SK-N-SH (cell line): Measurements from ENCODE around the gene FOXN4. TPM values are rescaled to one million over a fixed set of nuclear protein-coding genes. Genes with fewer than 3 reads are reported as not detected.

Source experiments
- CTCF ChIA-PET: fragments of 300-600, 350-600 bp; formaldehyde crosslinking; extraction: SDS; loops from one replicate; lab custom pipeline; 2021; lab: Yijun Ruan, JAX
- POLR2A ChIA-PET: fragments of 350-600 bp; sonication (Branson Sonifier 250); formaldehyde crosslinking; extraction: SDS; loops from one replicate; lab custom pipeline; 2020; ENCODE audit warnings: antibody characterized with exemption, inconsistent platforms; lab: Yijun Ruan, JAX
- DNase-seq: peaks from one replicate; pipeline ENCODE4 v3.0.0; 2012
- H2AFZ ChIP-seq: fragments of 200-600 bp; sonication (generic); 2 replicates; pipeline ENCODE4 v1.8.1; 2016; ENCODE audit warnings: antibody characterized with exemption, mild to moderate bottlenecking, low read depth
- H3F3A ChIP-seq: fragments of 200-600 bp; sonication (generic); replicated peaks from 2 replicates; pipeline ENCODE3; 2016; ENCODE audit warnings: antibody characterized with exemption, mild to moderate bottlenecking; ENCODE audit not compliant: insufficient read depth
- H3K27ac ChIP-seq, 2 experiments: fragments of 200-500 bp in 1 of 2; fragments of 200-600 bp in 1 of 2; sonication (Bioruptor generic) in 1 of 2; sonication (generic), shearing (Covaris generic) in 1 of 2; 2 replicates each; pipeline versions ENCODE4 v1.5.1 to v1.6.1; 2014 to 2016; ENCODE audit warnings: low read depth in 2 of 2, inconsistent platforms in 1 of 2, low read length in 1 of 2, mild to moderate bottlenecking in 1 of 2, mixed read lengths in 1 of 2
- H3K27me3 ChIP-seq: fragments of 200-600 bp; sonication (generic), shearing (Covaris generic); 2 replicates; pipeline ENCODE4 v1.6.1; 2016; ENCODE audit warnings: mixed run types; ENCODE audit not compliant: insufficient read depth
- H3K36me3 ChIP-seq, 2 experiments: fragments of 200-500 bp in 1 of 2; fragments of 200-600 bp in 1 of 2; sonication (Bioruptor generic) in 1 of 2; sonication (generic) in 1 of 2; replicated peaks in 1 of 2; 2 replicates each; pipeline versions ENCODE3 to v1.5.1; 2014 to 2016; ENCODE audit warnings: low read length in 1 of 2, mild to moderate bottlenecking in 1 of 2; ENCODE audit not compliant: insufficient read depth in 2 of 2, control insufficient read depth in 1 of 2
- H3K4me1 ChIP-seq, 2 experiments: fragments of 200-500 bp in 1 of 2; fragments of 200-600 bp in 1 of 2; sonication (Bioruptor generic) in 1 of 2; sonication (generic), shearing (Covaris generic) in 1 of 2; 2 replicates each; pipeline versions ENCODE4 v1.5.1 to v1.6.1; 2014 to 2016; ENCODE audit warnings: low read depth in 1 of 2, low read length in 1 of 2, mixed run types in 1 of 2; ENCODE audit not compliant: insufficient read depth in 2 of 2, control insufficient read depth in 1 of 2
- H3K4me2 ChIP-seq: fragments of 200-600 bp; sonication (generic), shearing (Covaris generic); 2 replicates; pipeline ENCODE4 v1.6.1; 2017; ENCODE audit warnings: mixed run types
- H3K4me3 ChIP-seq, 2 experiments: fragments of 200-500 bp in 1 of 2; fragments of 200-600 bp in 1 of 2; sonication (Bioruptor generic) in 1 of 2; sonication (generic), shearing (Covaris generic) in 1 of 2; 2 replicates each; pipeline versions ENCODE4 v1.5.1 to v1.8.1; 2014 to 2016; ENCODE audit warnings: low read depth in 2 of 2, inconsistent platforms in 1 of 2, low read length in 1 of 2, mild to moderate bottlenecking in 1 of 2, mixed read lengths in 1 of 2, moderate library complexity in 1 of 2
- H3K79me2 ChIP-seq: fragments of 200-600 bp; sonication (generic); 2 replicates; pipeline ENCODE4 v1.8.1; 2017; ENCODE audit warnings: mild to moderate bottlenecking; ENCODE audit not compliant: insufficient read depth
- H3K9ac ChIP-seq: fragments of 200-600 bp; sonication (generic); 2 replicates; pipeline ENCODE4 v1.6.1; 2017; ENCODE audit warnings: mixed run types
- H3K9me2 ChIP-seq: fragments of 200-600 bp; sonication (generic); 2 replicates; pipeline ENCODE4 v1.6.1; 2017; ENCODE audit warnings: mixed run types
- H3K9me3 ChIP-seq: fragments of 200-600 bp; sonication (generic); 2 replicates; pipeline ENCODE4 v1.6.1; 2017; ENCODE audit warnings: mixed run types, mild to moderate bottlenecking, moderate library complexity
- H4K20me1 ChIP-seq: fragments of 200-600 bp; sonication (generic); 2 replicates; pipeline ENCODE4 v1.6.1; 2017; ENCODE audit warnings: mild to moderate bottlenecking, mixed run types; ENCODE audit not compliant: insufficient read depth
- ELF1 ChIP-seq: IDR thresholded peaks from 2 replicates; pipeline ENCODE4 v1.4.0; 2012
- EP300 ChIP-seq, 2 experiments: IDR thresholded peaks; 2 replicates each; pipeline versions ENCODE4 v1.4.0 to v1.6.1; 2012; ENCODE audit warnings: borderline replicate concordance in 1 of 2, low read depth in 1 of 2, low read length in 1 of 2
- EZH2phosphoT487 ChIP-seq: fragments of 200-600 bp; sonication (generic); IDR thresholded peaks from 2 replicates; pipeline ENCODE4 v1.6.1; 2017; ENCODE audit warnings: low read depth, mixed run types, mild to moderate bottlenecking, antibody characterized with exemption, moderate library complexity, borderline replicate concordance
- FOXM1 ChIP-seq: IDR thresholded peaks from 2 replicates; pipeline ENCODE4 v1.4.0; 2012; ENCODE audit warnings: low read depth, mild to moderate bottlenecking
- GABPA ChIP-seq: IDR thresholded peaks from 2 replicates; pipeline ENCODE4 v1.4.0; 2012; ENCODE audit warnings: low read depth, mild to moderate bottlenecking
- GATA2 ChIP-seq: sonication (generic); formaldehyde crosslinking; IDR thresholded peaks from 2 replicates; pipeline ENCODE4 v1.5.0; 2020; ENCODE audit warnings: mild to moderate bottlenecking, missing genetic modification reagents
- MEF2A ChIP-seq: IDR thresholded peaks from 2 replicates; pipeline ENCODE4 v1.4.0; 2012; ENCODE audit warnings: low read depth, borderline replicate concordance
- RXRA ChIP-seq: IDR thresholded peaks from 2 replicates; pipeline ENCODE4 v1.4.0; 2012; ENCODE audit warnings: low read depth, mild to moderate bottlenecking, borderline replicate concordance
- TAF1 ChIP-seq: IDR thresholded peaks from 2 replicates; pipeline ENCODE4 v1.6.1; 2012; ENCODE audit warnings: low read depth, mild to moderate bottlenecking, low read length, moderate library complexity, borderline replicate concordance
- WGBS: methylation state at CpG from one replicate; pipeline ENCODE4 v1.1.6; 2017; ENCODE audit warnings: low lambda C conversion rate; 5-methylcytosine and 5-hydroxymethylcytosine counted together
- polyA plus RNA-seq, 3 experiments: library from polyadenylated mRNA; depleted of rRNA; stranded (reverse); fragments of >200 nt; gene quantifications; 2 replicates each; pipeline ENCODE4 v1.2.3, GENCODE V29; 2012
- TF ChIP-seq, protein P1 (sequence below): fragments of 200-600 bp; sonication (generic); IDR thresholded peaks from 2 replicates; pipeline ENCODE4 v1.6.1; 2017; ENCODE audit warnings: antibody characterized with exemption, mild to moderate bottlenecking, moderate library complexity
- TF ChIP-seq, protein P2 (sequence below): IDR thresholded peaks from 2 replicates; pipeline ENCODE4 v1.6.1; 2012; ENCODE audit warnings: mild to moderate bottlenecking, low read depth, low read length, moderate library complexity

Gene FOXN4
- polyA plus RNA-seq, 1 of the 3 experiments (the other 2 are of a cell fraction) = 0.10 TPM

- no peak for TF ChIP-seq TAF1
- TF ChIP-seq, protein P1, sequence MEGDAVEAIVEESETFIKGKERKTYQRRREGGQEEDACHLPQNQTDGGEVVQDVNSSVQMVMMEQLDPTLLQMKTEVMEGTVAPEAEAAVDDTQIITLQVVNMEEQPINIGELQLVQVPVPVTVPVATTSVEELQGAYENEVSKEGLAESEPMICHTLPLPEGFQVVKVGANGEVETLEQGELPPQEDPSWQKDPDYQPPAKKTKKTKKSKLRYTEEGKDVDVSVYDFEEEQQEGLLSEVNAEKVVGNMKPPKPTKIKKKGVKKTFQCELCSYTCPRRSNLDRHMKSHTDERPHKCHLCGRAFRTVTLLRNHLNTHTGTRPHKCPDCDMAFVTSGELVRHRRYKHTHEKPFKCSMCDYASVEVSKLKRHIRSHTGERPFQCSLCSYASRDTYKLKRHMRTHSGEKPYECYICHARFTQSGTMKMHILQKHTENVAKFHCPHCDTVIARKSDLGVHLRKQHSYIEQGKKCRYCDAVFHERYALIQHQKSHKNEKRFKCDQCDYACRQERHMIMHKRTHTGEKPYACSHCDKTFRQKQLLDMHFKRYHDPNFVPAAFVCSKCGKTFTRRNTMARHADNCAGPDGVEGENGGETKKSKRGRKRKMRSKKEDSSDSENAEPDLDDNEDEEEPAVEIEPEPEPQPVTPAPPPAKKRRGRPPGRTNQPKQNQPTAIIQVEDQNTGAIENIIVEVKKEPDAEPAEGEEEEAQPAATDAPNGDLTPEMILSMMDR = no peak
- TF ChIP-seq, protein P2, sequence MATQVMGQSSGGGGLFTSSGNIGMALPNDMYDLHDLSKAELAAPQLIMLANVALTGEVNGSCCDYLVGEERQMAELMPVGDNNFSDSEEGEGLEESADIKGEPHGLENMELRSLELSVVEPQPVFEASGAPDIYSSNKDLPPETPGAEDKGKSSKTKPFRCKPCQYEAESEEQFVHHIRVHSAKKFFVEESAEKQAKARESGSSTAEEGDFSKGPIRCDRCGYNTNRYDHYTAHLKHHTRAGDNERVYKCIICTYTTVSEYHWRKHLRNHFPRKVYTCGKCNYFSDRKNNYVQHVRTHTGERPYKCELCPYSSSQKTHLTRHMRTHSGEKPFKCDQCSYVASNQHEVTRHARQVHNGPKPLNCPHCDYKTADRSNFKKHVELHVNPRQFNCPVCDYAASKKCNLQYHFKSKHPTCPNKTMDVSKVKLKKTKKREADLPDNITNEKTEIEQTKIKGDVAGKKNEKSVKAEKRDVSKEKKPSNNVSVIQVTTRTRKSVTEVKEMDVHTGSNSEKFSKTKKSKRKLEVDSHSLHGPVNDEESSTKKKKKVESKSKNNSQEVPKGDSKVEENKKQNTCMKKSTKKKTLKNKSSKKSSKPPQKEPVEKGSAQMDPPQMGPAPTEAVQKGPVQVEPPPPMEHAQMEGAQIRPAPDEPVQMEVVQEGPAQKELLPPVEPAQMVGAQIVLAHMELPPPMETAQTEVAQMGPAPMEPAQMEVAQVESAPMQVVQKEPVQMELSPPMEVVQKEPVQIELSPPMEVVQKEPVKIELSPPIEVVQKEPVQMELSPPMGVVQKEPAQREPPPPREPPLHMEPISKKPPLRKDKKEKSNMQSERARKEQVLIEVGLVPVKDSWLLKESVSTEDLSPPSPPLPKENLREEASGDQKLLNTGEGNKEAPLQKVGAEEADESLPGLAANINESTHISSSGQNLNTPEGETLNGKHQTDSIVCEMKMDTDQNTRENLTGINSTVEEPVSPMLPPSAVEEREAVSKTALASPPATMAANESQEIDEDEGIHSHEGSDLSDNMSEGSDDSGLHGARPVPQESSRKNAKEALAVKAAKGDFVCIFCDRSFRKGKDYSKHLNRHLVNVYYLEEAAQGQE = no peak
- no peak for TF ChIP-seq RXRA
- no peak for TF ChIP-seq ELF1
- TF ChIP-seq GABPA = no peak
- TF ChIP-seq EP300 (IDR thresholded peaks at IDR 0.05; ENCODE audit: borderline replicate concordance in 1 of 2, low read depth in 1 of 2, low read length in 1 of 2) = no peak
- TF ChIP-seq FOXM1 = no peak
- TF ChIP-seq EZH2phosphoT487 = no peak
- TF ChIP-seq GATA2 = no peak
Measured at GRCh38 chr12:109270494-109270893, 38.6 kb downstream of the FOXN4 start (continued).

DNA sequence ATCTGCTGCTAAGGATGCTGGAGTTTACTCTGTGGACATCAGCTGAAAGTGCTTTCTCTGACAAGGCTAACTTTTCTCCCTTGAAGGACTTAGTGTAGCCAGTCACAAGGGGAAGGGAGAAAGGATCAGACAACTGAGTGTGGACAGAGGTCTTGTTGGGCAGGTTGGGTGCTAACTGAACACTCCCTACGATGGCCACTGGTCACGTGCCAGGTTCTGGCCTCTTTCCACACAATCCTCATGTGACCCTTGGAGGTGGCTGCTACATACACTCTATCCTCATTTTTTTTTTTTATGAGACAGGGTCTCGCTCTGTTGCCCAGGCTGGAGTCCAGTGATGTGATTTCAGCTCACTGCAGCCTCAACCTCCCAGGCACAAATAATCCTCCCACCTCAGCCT lies 39.7 kb downstream of the FOXN4 start:
- ChIA-PET POLR2A (no interaction called here), CTCF (interaction anchor here (9.6 kb wide), 1 partner anchor 113 kb away, joined by 127 read pairs; no protein-coding TSS in a partner anchor)
- DNase-seq = no peak

More for the DNA sequence above, 39.7 kb downstream of the FOXN4 start:
- no peaks in the 10 kb centered on the region for H3K9me2 ChIP-seq
- no peak overlapping the region for H3K27ac ChIP-seq
- no peaks in the 10 kb centered on the region for H3K27me3 ChIP-seq
- no peaks in the 10 kb centered on the region for H3K9me3 ChIP-seq
- no peak overlapping the region for H3K4me2 ChIP-seq
- H4K20me1 ChIP-seq = no peaks in the 10 kb centered on the region
- H2AFZ ChIP-seq = no peak overlapping the region
- no peak overlapping the region for H3K4me3 ChIP-seq
- no peaks in the 10 kb centered on the region for H3F3A ChIP-seq
- no peak overlapping the region for H3K9ac ChIP-seq
- TF ChIP-seq MEF2A (no peak), EZH2phosphoT487 (no peak)
- TF ChIP-seq, all 33 proteins: peak for 0
- WGBS = 89% methylated on average over 3 of the region's 3 CpGs
- H3K79me2 ChIP-seq = no peaks in the 10 kb centered on the region
- no peaks in the 10 kb centered on the region for H3K36me3 ChIP-seq
- peaks cover 0 to 8% of the 10 kb centered on the region in 2 experiments; a peak in 1 of 4 replicates for H3K4me1 ChIP-seq
